ENCODE results near the gene PCCB.
"Not testable (repeated sequence)": the region's sequence is repeated elsewhere in the genome, so short reads cannot be mapped to it uniquely, and the experiment has no call there.

PCCB gene

GRCh38 chr3:136247855-136248590 lies 2.1 kb upstream of the PCCB start:
- Histone ChIP-seq H3K4me1 (ENCODE audit: insufficient read depth, low read length) (peaks cover 9% of the 10 kb centered on the region), H3K9me3 (ENCODE audit: low read length) (no peaks in the 10 kb centered on the region), H3K4me3 (ENCODE audit: low read length) (no peak overlapping the region), H2AFZ (ENCODE audit: low read depth, low read length) (no peak overlapping the region), H3K27me3 (ENCODE audit: insufficient read depth, low read length) (no peaks in the 10 kb centered on the region), H3K36me3 (ENCODE audit: insufficient read depth, low read length) (no peaks in the 10 kb centered on the region)

DNA sequence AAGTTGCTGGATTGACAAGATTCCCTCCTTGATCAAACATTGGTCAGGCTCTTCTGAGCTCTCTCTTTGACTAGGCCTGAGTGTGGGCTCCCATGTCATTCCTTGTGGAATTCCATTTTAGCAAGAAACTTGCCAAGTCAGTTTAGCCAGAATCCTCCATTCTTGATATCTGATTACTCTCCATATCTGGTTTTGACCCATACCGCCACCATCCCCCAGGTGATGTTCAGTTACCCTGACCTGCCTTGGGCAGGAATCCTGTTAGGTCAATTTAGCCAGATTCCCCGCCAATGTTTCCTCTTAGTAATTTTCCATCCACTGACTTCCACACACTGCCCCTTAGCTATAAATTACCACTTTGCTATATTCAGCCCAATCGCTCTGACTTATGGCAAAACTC lies 1.0 kb upstream of the PCCB start:
- Histone ChIP-seq H3K4me1 (ENCODE audit: insufficient read depth, low read length) (peaks cover 9% of the 10 kb centered on the region), H3K36me3 (ENCODE audit: insufficient read depth, low read length) (no peaks in the 10 kb centered on the region), H2AFZ (ENCODE audit: low read depth, low read length) (no peak overlapping the region), H3K27me3 (ENCODE audit: insufficient read depth, low read length) (no peaks in the 10 kb centered on the region), H3K4me3 (ENCODE audit: low read length) (no peak overlapping the region), H3K9me3 (ENCODE audit: low read length) (no peaks in the 10 kb centered on the region)

- H3K9me3 ChIP-seq (ENCODE audit: low read length): no peaks in the 10 kb centered on the region
- peaks cover 9% of the 10 kb centered on the region for H3K4me1 ChIP-seq (ENCODE audit: insufficient read depth, low read length)
- H2AFZ ChIP-seq (ENCODE audit: low read depth, low read length): peak overlapping the region; percentile 86
- H3K36me3 ChIP-seq (ENCODE audit: insufficient read depth, low read length): no peaks in the 10 kb centered on the region
- H3K27me3 ChIP-seq (ENCODE audit: insufficient read depth, low read length): no peaks in the 10 kb centered on the region
- peak overlapping the region; percentile 79 for H3K4me3 ChIP-seq (ENCODE audit: low read length)
Observed at GRCh38 chr3:136249593-136249992, 547 bp upstream of the PCCB start.

DNA sequence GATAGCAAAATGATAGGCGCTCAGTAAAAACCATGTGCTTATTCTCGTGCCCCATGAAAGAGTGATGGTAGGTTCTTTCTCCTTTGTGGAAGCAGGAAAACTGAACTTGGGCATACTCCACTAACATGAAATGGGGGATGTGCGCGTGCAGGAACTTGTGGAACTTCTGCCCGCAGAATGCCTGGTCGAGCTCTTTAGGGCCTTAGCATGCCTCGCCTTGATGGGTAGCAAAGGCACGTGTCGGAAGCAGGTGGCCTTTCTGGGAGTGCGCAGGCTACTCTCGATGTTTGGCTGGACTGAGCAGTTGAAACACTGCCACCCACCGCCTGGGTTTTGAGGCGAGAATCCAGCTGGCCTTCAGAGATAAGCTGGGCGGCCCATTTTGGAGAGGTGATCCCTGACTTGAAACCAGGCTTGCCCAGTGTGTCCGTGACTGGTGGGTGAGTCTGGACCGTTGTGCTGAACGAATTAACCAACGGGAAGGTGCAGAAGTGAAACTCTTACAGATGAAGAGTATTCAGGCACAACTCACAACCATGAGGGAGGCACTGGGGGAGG lies 842 bp downstream of the PCCB start:
- Histone ChIP-seq H3K36me3 (ENCODE audit: insufficient read depth, low read length) (no peaks in the 10 kb centered on the region), H3K4me1 (ENCODE audit: insufficient read depth, low read length) (peaks cover 9% of the 10 kb centered on the region), H3K27me3 (ENCODE audit: insufficient read depth, low read length) (no peaks in the 10 kb centered on the region), H3K9me3 (ENCODE audit: low read length) (no peaks in the 10 kb centered on the region), H2AFZ (ENCODE audit: low read depth, low read length) (peak overlapping the region; percentile 86), H3K4me3 (ENCODE audit: low read length) (peak overlapping the region; percentile 79)

DNA sequence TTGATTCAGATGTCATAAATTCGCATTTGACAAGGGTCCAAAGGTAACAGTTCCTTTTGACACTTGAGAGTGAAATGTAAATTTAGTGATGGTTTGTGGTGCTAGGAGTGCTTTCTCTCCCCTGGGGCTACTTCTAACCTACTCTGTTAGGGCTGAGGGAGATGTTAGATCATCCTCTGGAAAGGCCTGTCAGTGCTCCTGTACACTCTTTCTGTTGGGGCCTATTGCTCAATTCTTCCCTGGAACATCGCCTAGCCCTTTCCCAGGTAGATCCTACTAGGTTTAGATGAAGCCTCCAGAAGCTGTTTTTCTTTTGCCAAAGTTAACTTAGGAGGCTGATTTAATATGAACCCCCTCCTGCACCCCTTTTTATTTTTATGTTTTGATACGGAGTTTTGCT lies 1.4 kb downstream of the PCCB start:
- Histone ChIP-seq H3K27me3 (ENCODE audit: insufficient read depth, low read length) (no peaks in the 10 kb centered on the region), H3K36me3 (ENCODE audit: insufficient read depth, low read length) (peaks cover 3% of the 10 kb centered on the region), H3K4me3 (ENCODE audit: low read length) (peak overlapping the region; percentile 79), H3K9me3 (ENCODE audit: low read length) (no peaks in the 10 kb centered on the region), H2AFZ (ENCODE audit: low read depth, low read length) (peak overlapping the region; percentile 86), H3K4me1 (ENCODE audit: insufficient read depth, low read length) (peaks cover 9% of the 10 kb centered on the region)

GRCh38 chr3:136255672-136256406 lies 5.7 kb downstream of the PCCB start:
- Histone ChIP-seq H3K4me3 (ENCODE audit: low read length) (no peak overlapping the region), H3K4me1 (ENCODE audit: insufficient read depth, low read length) (peaks cover 8% of the 10 kb centered on the region), H3K9me3 (ENCODE audit: low read length) (no peaks in the 10 kb centered on the region), H3K27me3 (ENCODE audit: insufficient read depth, low read length) (no peaks in the 10 kb centered on the region), H3K36me3 (ENCODE audit: insufficient read depth, low read length) (peaks cover 28% of the 10 kb centered on the region), H2AFZ (ENCODE audit: low read depth, low read length) (no peak overlapping the region)

DNA sequence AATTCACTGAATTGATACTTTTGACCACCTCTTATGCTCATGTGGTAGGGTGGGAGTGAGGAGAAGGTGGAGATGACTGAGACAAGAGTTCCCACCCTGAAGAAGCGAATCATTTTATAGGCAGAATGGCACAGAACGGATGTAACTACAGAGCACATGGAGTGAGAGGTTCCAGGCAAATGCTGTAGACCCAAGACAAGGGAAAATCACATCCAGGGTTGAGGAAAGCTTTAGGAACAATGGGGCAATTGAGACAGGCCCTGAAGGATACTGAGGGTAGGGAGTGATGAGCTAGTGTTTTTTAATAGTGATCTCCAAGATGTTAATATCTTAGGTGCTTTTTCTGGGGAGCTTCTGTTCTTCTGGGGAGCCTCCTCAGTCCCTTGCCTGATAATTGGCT lies 8.1 kb downstream of the PCCB start:
- no peak overlapping the region for H3K4me3 ChIP-seq (ENCODE audit: low read length)
- H3K36me3 ChIP-seq (ENCODE audit: insufficient read depth, low read length): peaks cover 46% of the 10 kb centered on the region
- H2AFZ ChIP-seq (ENCODE audit: low read depth, low read length): no peak overlapping the region
- no peaks in the 10 kb centered on the region for H3K9me3 ChIP-seq (ENCODE audit: low read length)
- no peaks in the 10 kb centered on the region for H3K27me3 ChIP-seq (ENCODE audit: insufficient read depth, low read length)
- peaks cover 3% of the 10 kb centered on the region for H3K4me1 ChIP-seq (ENCODE audit: insufficient read depth, low read length)

GRCh38 chr3:136261826-136262225 lies 11.7 kb downstream of the PCCB start:
- H3K27me3 ChIP-seq (ENCODE audit: insufficient read depth, low read length): no peaks in the 10 kb centered on the region
- peaks cover 3% of the 10 kb centered on the region for H3K4me1 ChIP-seq (ENCODE audit: insufficient read depth, low read length)
- no peak overlapping the region for H2AFZ ChIP-seq (ENCODE audit: low read depth, low read length)
- H3K4me3 ChIP-seq (ENCODE audit: low read length): no peak overlapping the region
- H3K9me3 ChIP-seq (ENCODE audit: low read length): no peaks in the 10 kb centered on the region
- peaks cover 54% of the 10 kb centered on the region for H3K36me3 ChIP-seq (ENCODE audit: insufficient read depth, low read length)

GRCh38 chr3:136262559-136262958 lies 12.4 kb downstream of the PCCB start:
- Histone ChIP-seq H3K36me3 (ENCODE audit: insufficient read depth, low read length) (peaks cover 54% of the 10 kb centered on the region), H3K9me3 (ENCODE audit: low read length) (no peaks in the 10 kb centered on the region), H3K27me3 (ENCODE audit: insufficient read depth, low read length) (no peaks in the 10 kb centered on the region)

DNA sequence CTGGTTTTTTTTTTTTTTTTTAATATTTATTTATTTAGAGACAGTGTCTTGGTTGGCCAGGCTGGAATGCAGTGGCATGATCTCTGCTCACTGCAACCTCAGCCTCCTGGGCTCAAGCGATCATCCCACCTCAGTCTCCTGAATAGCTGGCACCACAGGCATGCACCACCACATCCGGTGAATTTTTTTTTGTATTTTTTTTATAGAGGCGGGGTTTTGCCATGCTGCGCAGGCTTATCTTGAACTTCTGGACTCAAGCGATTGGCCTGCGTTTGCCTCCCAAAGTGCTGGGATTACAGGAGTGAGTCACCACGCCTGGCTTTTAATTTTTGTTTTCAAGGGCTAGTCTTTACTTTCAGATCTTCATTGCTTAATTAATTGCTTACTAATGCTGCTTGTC lies 13.1 kb downstream of the PCCB start:
- no peaks in the 10 kb centered on the region for H3K9me3 ChIP-seq (ENCODE audit: low read length)
- H3K4me3 ChIP-seq (ENCODE audit: low read length): no peak overlapping the region
- no peaks in the 10 kb centered on the region for H3K27me3 ChIP-seq (ENCODE audit: insufficient read depth, low read length)
- peaks cover 3% of the 10 kb centered on the region for H3K4me1 ChIP-seq (ENCODE audit: insufficient read depth, low read length)
- H3K36me3 ChIP-seq (ENCODE audit: insufficient read depth, low read length): peaks cover 49% of the 10 kb centered on the region
- H2AFZ ChIP-seq (ENCODE audit: low read depth, low read length): no peak overlapping the region

More at GRCh38 chr3:136262559-136262958, 12.4 kb downstream of the PCCB start:
- Histone ChIP-seq H3K4me3 (ENCODE audit: low read length) (no peak overlapping the region), H3K4me1 (ENCODE audit: insufficient read depth, low read length) (peaks cover 3% of the 10 kb centered on the region), H2AFZ (ENCODE audit: low read depth, low read length) (no peak overlapping the region)

GRCh38 chr3:136266468-136267125 lies 16.5 kb downstream of the PCCB start:
- H3K36me3 ChIP-seq (ENCODE audit: insufficient read depth, low read length): peaks cover 41% of the 10 kb centered on the region
- H3K27me3 ChIP-seq (ENCODE audit: insufficient read depth, low read length); H2AFZ ChIP-seq (ENCODE audit: low read depth, low read length): not testable (repeated sequence)

GRCh38 chr3:136267235-136267634 lies 17.1 kb downstream of the PCCB start:
- Histone ChIP-seq H3K36me3 (ENCODE audit: insufficient read depth, low read length) (peaks cover 34% of the 10 kb centered on the region), H3K4me1 (ENCODE audit: insufficient read depth, low read length) (no peaks in the 10 kb centered on the region), H2AFZ (ENCODE audit: low read depth, low read length) (no peak overlapping the region), H3K9me3 (ENCODE audit: low read length) (no peaks in the 10 kb centered on the region), H3K4me3 (ENCODE audit: low read length) (no peak overlapping the region), H3K27me3 (ENCODE audit: insufficient read depth, low read length) (no peaks in the 10 kb centered on the region)

More at GRCh38 chr3:136266468-136267125, 16.5 kb downstream of the PCCB start:
- H3K4me3 ChIP-seq (ENCODE audit: low read length); H3K4me1 ChIP-seq (ENCODE audit: insufficient read depth, low read length); H3K9me3 ChIP-seq (ENCODE audit: low read length): not testable (repeated sequence)

GRCh38 chr3:136270179-136270578 lies 20.0 kb downstream of the PCCB start:
- Histone ChIP-seq H3K27me3 (ENCODE audit: insufficient read depth, low read length) (no peaks in the 10 kb centered on the region), H3K4me1 (ENCODE audit: insufficient read depth, low read length) (no peaks in the 10 kb centered on the region), H3K4me3 (ENCODE audit: low read length) (no peak overlapping the region), H2AFZ (ENCODE audit: low read depth, low read length) (no peak overlapping the region), H3K9me3 (ENCODE audit: low read length) (no peaks in the 10 kb centered on the region), H3K36me3 (ENCODE audit: insufficient read depth, low read length) (peaks cover 21% of the 10 kb centered on the region)

Data from neuron (in vitro differentiated cells).